Hair follicular keratinocyte (primary cell): ENCODE results near the gene GID8. TPM values are rescaled to one million over a fixed set of nuclear protein-coding genes. Genes with fewer than 3 reads are reported as not detected.

ENCODE experiments used
- total RNA-seq: library from RNA; depleted of rRNA; stranded (reverse); fragments of >200 nt; gene quantifications from 2 replicates; pipeline ENCODE4 v1.2.3, GENCODE V29; 2015

GID8 gene
- 22.1 and 28.0 TPM in 2 replicates for total RNA-seq

GRCh38 chr20:62938105-62938888 lies at the start of gene GID8:
Gene GID8, plus strand, starts transcription at chr20:62938147. Its CDS starts 3,356 bp downstream, at chr20:62941503.

DNA sequence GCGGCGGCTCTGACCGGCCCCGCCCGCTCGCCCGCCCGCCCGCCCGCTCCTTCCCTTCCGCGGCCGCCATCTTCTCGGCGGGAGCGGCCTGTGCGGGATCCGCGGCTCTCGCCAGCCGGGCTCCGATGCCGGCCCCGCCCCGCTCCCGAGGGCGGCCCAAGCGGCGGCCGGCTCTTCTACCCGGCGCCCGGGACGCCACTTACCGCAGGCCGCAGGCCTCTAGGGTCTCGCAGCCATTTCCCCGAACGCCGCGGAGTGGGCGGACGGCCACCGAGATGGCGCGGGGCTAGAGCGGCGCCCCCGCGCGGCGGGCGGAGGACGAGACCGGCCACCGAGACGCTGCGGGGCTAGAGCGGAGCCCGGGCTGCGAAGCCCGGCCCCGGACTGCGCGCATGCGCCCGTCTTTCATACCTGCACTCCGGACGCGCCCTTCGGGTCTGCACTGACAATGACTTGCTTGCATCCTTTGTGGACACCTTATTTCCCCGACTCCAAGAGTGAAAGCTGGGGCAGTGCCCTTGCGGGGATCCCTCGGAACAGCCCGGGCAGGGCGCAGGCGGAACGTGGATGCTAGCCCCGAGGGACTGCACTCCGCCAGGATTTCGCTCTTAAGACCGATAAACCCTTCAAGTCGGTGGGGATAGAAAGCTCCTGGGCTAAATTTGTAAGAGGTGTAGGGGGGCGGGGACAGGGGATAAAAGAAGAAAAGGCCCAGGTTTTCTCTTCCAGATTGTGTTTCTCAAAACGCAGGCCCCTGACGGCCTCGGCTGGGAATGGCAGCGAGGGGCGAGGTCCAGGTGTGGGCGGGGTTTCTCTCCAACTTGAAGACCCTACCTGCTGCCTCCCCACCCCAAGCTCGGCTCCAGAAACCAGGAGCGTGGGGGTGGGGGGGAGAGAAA lies 11.5 kb upstream of the GID8 start, which contains the start of gene DIDO1:
DIDO1 (minus strand) TSS at position 277 of the 899 bp plus-strand sequence.

DNA sequence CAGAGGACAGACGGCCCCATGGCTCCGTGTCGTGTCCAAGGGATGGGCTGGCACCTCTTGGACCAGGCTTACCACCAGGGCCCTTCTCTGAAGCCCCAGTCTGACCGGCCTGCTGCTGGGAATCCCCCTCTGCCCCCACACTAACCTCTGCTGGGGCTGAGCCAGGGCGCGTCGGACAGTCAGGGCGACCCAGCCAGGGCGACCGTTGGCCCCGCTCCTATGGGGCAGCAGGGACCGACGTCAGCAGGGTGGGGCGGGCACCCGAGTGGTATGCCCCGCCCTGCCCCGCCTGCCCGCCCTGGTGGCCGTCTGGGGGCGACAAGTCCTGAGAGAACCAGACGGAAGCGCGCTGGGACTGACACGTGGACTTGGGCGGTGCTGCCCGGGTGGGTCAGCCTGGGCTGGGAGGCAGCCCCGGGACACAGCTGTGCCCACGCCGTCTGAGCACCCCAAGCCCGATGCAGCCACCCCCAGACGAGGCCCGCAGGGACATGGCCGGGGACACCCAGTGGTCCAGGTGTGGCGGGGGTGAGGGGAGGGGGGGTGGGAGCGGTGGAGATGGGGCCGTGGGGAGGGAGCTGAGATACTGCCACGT lies 14.5 kb downstream of the GID8 start, which contains the start of gene SLC17A9:
SLC17A9 (plus strand) TSS at position 337 of the 595 bp plus-strand sequence; CDS start at position 459, 122 bp downstream.

Other genes with a start within 250 kb of the GID8 start
- 0.23 TPM in 1 of 2 replicates, not detected in the other for gene NTSR1, start 229.3 kb upstream of the GID8 start, total RNA-seq
- 18.4 and 25.6 TPM in 2 replicates for gene MRGBP, start 141.7 kb upstream of the GID8 start, total RNA-seq
- 35.0 and 36.6 TPM in 2 replicates for gene OGFR, start 133.3 kb upstream of the GID8 start, total RNA-seq
- gene COL9A3, start 121.1 kb upstream of the GID8 start, total RNA-seq, result 6.2 and 6.9 TPM in 2 replicates
- 13.8 and 15.7 TPM in 2 replicates for gene TCFL5, start 76.3 kb upstream of the GID8 start, total RNA-seq
- 23.4 and 24.3 TPM in 2 replicates for gene DIDO1, start 11.6 kb upstream of the GID8 start, total RNA-seq
- 0.08 and 0.34 TPM in 2 replicates for gene SLC17A9, start 14.6 kb downstream of the GID8 start, total RNA-seq
- not detected in 2 replicates for gene BHLHE23, start 68.8 kb downstream of the GID8 start, total RNA-seq